Vagina (tissue), 2 donors: Measurements from ENCODE around the gene STIMATE.

Source experiments
- CTCF ChIP-seq, 3 experiments: fragments of 450-650 bp in 2 of 3; fragments of 200-600 bp in 1 of 3; sonication (generic) in 1 of 3; IDR thresholded peaks; one replicate each; pipeline ENCODE4 v1.5.1; 2017 to 2019; ENCODE audit warnings: antibody characterized with exemption in 3 of 3, mild to moderate bottlenecking in 2 of 3, moderate library complexity in 2 of 3
- POLR2A ChIP-seq, 2 donors: fragments of 450-650 bp; IDR thresholded peaks; one replicate each; pipeline ENCODE4 v1.6.1; 2017; ENCODE audit warnings: antibody characterized with exemption in 2 of 2, mild to moderate bottlenecking in 2 of 2, moderate library complexity in 2 of 2

- no peak for TF ChIP-seq CTCF (IDR thresholded peaks at IDR 0.05)
- TF ChIP-seq POLR2A (IDR thresholded peaks at IDR 0.05), result no peak
These were observed 17.3 kb downstream of the STIMATE start for GRCh38 chr3:52880047-52880446.
